NOMO-1 treated with dmso at 0.1 percent for 144 hours (cell line): ENCODE data around the gene TCP10L.
"Not testable (repeated sequence)": the region's sequence is repeated elsewhere in the genome, so short reads cannot be mapped to it uniquely, and the experiment has no call there.

Source experiments
- DNase-seq: peaks from one replicate; lab custom pipeline; 2025; ENCODE audit not compliant: unreplicated experiment; lab: John Stamatoyannopoulos, UW

The TCP10L gene

GRCh38 chr21:32559006-32559610 is 26.2 kb downstream of the TCP10L start:
- DNase-seq: no peak

- no peak for DNase-seq
These were observed 27.2 kb downstream of the TCP10L start for GRCh38 chr21:32558106-32558505.

- no peak for DNase-seq
These were observed 30.3 kb downstream of the TCP10L start for GRCh38 chr21:32554832-32555638.

GRCh38 chr21:32549886-32550285 is 35.4 kb downstream of the TCP10L start:
- DNase-seq: no peak

GRCh38 chr21:32549440-32549839 is 35.9 kb downstream of the TCP10L start:
- DNase-seq: no peak

GRCh38 chr21:32548978-32549377 is 36.3 kb downstream of the TCP10L start:
- no peak for DNase-seq

GRCh38 chr21:32547018-32547417 is 38.3 kb downstream of the TCP10L start:
- DNase-seq: no peak

GRCh38 chr21:32545948-32546441 is 39.3 kb downstream of the TCP10L start:
- DNase-seq: no peak

- no peak for DNase-seq
These were observed 40.6 kb downstream of the TCP10L start for GRCh38 chr21:32544697-32545096.

- no peak for DNase-seq
These were observed 41.3 kb downstream of the TCP10L start for GRCh38 chr21:32543975-32544374.

- DNase-seq: not testable (repeated sequence)
These were observed 42.3 kb downstream of the TCP10L start for GRCh38 chr21:32543056-32543455.

GRCh38 chr21:32539378-32539777 is 45.9 kb downstream of the TCP10L start:
- no peak for DNase-seq

- no peak for DNase-seq
These were observed 47.1 kb downstream of the TCP10L start for GRCh38 chr21:32538147-32538792.

- DNase-seq: no peak
These were observed 47.8 kb downstream of the TCP10L start for GRCh38 chr21:32537569-32537881.

GRCh38 chr21:32535612-32536011 is 49.7 kb downstream of the TCP10L start:
- no peak for DNase-seq

- DNase-seq: no peak
These were observed 51.2 kb downstream of the TCP10L start for GRCh38 chr21:32534113-32534512.

GRCh38 chr21:32533611-32534010 is 51.7 kb downstream of the TCP10L start:
- no peak for DNase-seq

- no peak for DNase-seq
These were observed 52.3 kb downstream of the TCP10L start for GRCh38 chr21:32533053-32533452.

GRCh38 chr21:32532636-32533035 is 52.7 kb downstream of the TCP10L start:
- DNase-seq: no peak

- not testable (repeated sequence) for DNase-seq
These were observed 53.8 kb downstream of the TCP10L start for GRCh38 chr21:32531561-32531960.

GRCh38 chr21:32530809-32531208 is 54.5 kb downstream of the TCP10L start:
- DNase-seq: not testable (repeated sequence)

GRCh38 chr21:32529679-32530078 is 55.6 kb downstream of the TCP10L start:
- DNase-seq: no peak
